Astrocyte of the spinal cord (primary cell): Measurements from ENCODE around the gene CTXND2.
"Not testable (repeated sequence)": the region's sequence is repeated elsewhere in the genome, so short reads cannot be mapped to it uniquely, and the experiment has no call there.

Experiments used
- DNase-seq: peaks from one replicate; pipeline ENCODE4 v3.0.0; 2011; ENCODE audit warnings: low read depth, low spot score
- H3K4me3 ChIP-seq: 2 replicates; pipeline ENCODE4 v1.5.1; 2011; ENCODE audit warnings: low read depth, mild to moderate bottlenecking, low read length, moderate library complexity
- in situ Hi-C: cut with HindIII; loops from 2 replicates; pipeline ENCODE4 v1.10.0; 2017; ENCODE audit warnings: low sequenced_read_pairs
- TF ChIP-seq, protein P1 (sequence below): IDR thresholded peaks from 2 replicates; pipeline ENCODE4 v1.5.1; 2012; ENCODE audit warnings: low read depth, mild to moderate bottlenecking, low read length, inconsistent platforms

Gene CTXND2

DNA sequence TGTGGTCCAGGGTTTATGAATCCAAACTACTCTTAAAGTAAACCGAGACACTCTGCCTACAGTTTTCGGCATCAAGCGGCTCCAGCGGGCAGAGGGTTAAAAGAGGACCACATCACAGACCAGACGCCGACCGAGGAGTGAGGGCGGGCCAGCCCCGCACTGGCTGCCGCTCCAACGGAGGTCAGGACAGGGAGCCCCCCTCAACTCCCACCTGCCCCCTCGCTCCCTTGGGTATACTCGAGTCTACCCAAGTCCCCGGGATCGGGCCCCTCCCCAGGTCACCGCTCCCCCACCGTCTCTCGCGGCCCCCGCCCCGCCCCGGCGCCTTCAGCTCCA lies 10.8 kb upstream of the CTXND2 start:
- TF ChIP-seq, protein P1, sequence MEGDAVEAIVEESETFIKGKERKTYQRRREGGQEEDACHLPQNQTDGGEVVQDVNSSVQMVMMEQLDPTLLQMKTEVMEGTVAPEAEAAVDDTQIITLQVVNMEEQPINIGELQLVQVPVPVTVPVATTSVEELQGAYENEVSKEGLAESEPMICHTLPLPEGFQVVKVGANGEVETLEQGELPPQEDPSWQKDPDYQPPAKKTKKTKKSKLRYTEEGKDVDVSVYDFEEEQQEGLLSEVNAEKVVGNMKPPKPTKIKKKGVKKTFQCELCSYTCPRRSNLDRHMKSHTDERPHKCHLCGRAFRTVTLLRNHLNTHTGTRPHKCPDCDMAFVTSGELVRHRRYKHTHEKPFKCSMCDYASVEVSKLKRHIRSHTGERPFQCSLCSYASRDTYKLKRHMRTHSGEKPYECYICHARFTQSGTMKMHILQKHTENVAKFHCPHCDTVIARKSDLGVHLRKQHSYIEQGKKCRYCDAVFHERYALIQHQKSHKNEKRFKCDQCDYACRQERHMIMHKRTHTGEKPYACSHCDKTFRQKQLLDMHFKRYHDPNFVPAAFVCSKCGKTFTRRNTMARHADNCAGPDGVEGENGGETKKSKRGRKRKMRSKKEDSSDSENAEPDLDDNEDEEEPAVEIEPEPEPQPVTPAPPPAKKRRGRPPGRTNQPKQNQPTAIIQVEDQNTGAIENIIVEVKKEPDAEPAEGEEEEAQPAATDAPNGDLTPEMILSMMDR: no peak

GRCh38 chr1:150878931-150879330 lies 8.0 kb upstream of the CTXND2 start:
- H3K4me3 ChIP-seq, in situ Hi-C loops, DNase-seq: not testable (repeated sequence)

More for the DNA sequence above, 10.8 kb upstream of the CTXND2 start:
- H3K4me3 ChIP-seq: peak overlapping the region; percentile 65
- peak; percentile 63 for DNase-seq
- in situ Hi-C loops: no loop called here

- no peak overlapping the region for H3K4me3 ChIP-seq
- in situ Hi-C loops: no loop called here
- peak; percentile 78 for DNase-seq
- TF ChIP-seq, protein P1: no peak
Observed at GRCh38 chr1:150881331-150882070, 5.4 kb upstream of the CTXND2 start.

GRCh38 chr1:150883121-150883520 lies 3.8 kb upstream of the CTXND2 start:
- in situ Hi-C loops, DNase-seq, H3K4me3 ChIP-seq: not testable (repeated sequence)

- in situ Hi-C loops: no loop called here
- no peak overlapping the region for H3K4me3 ChIP-seq
- TF ChIP-seq, protein P1: no peak
- DNase-seq: no peak
Observed at GRCh38 chr1:150888727-150889126, 1.8 kb downstream of the CTXND2 start.

- TF ChIP-seq, protein P1: no peak
- DNase-seq: no peak
- H3K4me3 ChIP-seq: no peak overlapping the region
- in situ Hi-C loops: no loop called here
Observed at GRCh38 chr1:150890033-150890416, 3.1 kb downstream of the CTXND2 start.

DNA sequence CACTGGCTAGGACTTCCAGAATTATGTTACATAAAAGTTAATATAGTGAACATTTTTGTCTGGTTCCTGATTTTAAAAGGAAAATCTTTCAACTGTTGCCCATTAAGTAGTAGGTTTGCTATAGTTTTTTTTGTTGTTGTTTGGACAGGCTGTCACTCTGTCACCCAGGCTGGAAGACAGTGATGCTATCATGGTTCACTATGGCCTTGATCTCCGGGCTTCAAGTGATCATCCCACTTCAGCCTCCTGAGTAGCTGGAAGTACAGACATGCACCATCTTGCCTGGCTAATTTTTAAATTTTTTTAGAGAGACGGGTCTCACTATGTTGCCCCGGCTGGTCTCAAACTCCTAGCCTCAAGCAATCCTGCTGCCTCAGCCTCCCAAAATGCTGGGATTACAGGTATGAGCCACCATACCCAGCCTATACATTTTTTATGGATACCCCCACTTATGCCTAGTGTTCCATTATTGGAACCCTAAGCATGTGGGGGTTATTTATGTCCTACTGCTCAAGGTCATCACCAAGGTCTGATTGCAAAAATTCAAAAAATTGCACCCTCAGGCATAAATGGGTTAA lies 6.5 kb downstream of the CTXND2 start:
- in situ Hi-C loops: no loop called here
- no peak for DNase-seq
- no peak overlapping the region for H3K4me3 ChIP-seq
- TF ChIP-seq, protein P1: no peak

DNA sequence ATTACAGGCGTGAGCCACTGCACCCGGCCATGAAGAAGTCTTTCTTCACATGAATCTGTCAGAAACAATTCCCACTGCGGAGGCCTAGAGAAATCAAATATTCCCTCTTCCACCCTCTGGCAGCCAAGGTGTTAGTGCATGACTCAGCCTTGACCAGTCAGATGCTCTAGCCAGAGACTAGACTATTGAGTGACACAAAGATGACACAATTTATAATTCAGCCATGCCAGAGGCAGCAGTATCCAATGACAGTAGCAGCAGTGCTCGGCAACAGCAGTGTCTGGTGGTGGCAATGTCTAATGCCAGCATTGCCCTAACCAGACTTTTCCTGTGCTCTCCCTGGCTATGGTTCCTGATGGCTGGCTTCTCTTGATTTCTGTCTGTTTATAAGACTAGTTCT lies 8.7 kb downstream of the CTXND2 start:
- DNase-seq: no peak
- no peak overlapping the region for H3K4me3 ChIP-seq
- in situ Hi-C loops: no loop called here
- TF ChIP-seq, protein P1: no peak

DNA sequence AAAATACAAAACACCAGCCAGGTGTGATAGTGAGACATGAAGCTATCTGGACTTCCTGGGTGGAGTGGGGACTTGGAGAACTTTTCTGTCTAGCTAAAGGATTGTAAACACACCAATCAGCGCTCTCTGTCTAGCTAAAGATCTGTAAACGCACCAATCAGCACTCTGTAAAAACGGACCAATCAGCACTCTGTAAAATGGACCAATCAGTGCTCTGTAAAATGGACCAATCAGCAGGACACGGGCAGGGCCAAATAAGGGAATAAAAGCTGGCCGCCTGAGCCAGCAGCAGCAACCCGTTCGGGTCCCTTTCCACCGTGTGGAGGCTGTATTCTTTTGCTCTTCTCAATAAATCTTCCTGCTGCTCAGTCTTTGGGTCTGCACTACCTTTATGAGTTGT lies 12.9 kb downstream of the CTXND2 start:
- DNase-seq, in situ Hi-C loops, H3K4me3 ChIP-seq: not testable (repeated sequence)
